Nephron progenitor cell (in vitro differentiated cells): ENCODE data around the gene BEST3.

ENCODE experiments used
- DNase-seq: peaks from one replicate; pipeline ENCODE4 v3.0.0; 2021
- H3K27ac Mint-ChIP-seq: 2 replicates; pipeline ENCODE4 v1.8.0; 2021; ENCODE audit warnings: mild to moderate bottlenecking, moderate library complexity, mixed read lengths
- H3K27me3 Mint-ChIP-seq: 2 replicates; pipeline ENCODE4 v1.8.0; 2021; ENCODE audit warnings: mild to moderate bottlenecking, low read depth, mixed read lengths; ENCODE audit not compliant: poor library complexity
- H3K36me3 Mint-ChIP-seq: 2 replicates; pipeline ENCODE4 v1.8.0; 2021; ENCODE audit warnings: low read depth, mixed read lengths
- H3K4me1 Mint-ChIP-seq: 2 replicates; pipeline ENCODE4 v1.8.0; 2021; ENCODE audit warnings: mixed read lengths
- H3K4me3 Mint-ChIP-seq: 2 replicates; pipeline ENCODE4 v1.8.0; 2021; ENCODE audit warnings: mild to moderate bottlenecking, moderate library complexity, mixed read lengths
- H3K9me3 Mint-ChIP-seq: 2 replicates; pipeline ENCODE4 v1.8.0; 2021; ENCODE audit warnings: mild to moderate bottlenecking, moderate library complexity, mixed read lengths
- CTCF ChIP-seq: fragments of 200-600 bp; sonication (generic); IDR thresholded peaks from 2 replicates; pipeline ENCODE4 v1.5.0; 2021; ENCODE audit warnings: antibody characterized with exemption

BEST3 gene

GRCh38 chr12:69708649-69709048, 9.5 kb upstream of the BEST3 start:
- Mint-ChIP-seq H3K36me3 (no peaks in the 10 kb centered on the region), H3K27me3 (peaks cover 8% of the 10 kb centered on the region), H3K4me3 (no peak overlapping the region), H3K27ac (no peak overlapping the region), H3K4me1 (no peaks in the 10 kb centered on the region), H3K9me3 (no peaks in the 10 kb centered on the region)
- no peak for DNase-seq
- peak; percentile 29 for TF ChIP-seq CTCF

GRCh38 chr12:69704357-69704756, 5.3 kb upstream of the BEST3 start:
- no peak for TF ChIP-seq CTCF
- DNase-seq, result no peak
- Mint-ChIP-seq H3K4me1 (peaks cover 8% of the 10 kb centered on the region), H3K9me3 (no peaks in the 10 kb centered on the region), H3K27me3 (peaks cover 4% of the 10 kb centered on the region), H3K36me3 (no peaks in the 10 kb centered on the region), H3K4me3 (no peak overlapping the region), H3K27ac (no peak overlapping the region)

- H3K27ac Mint-ChIP-seq, result no peak overlapping the region
- peaks cover 15% of the 10 kb centered on the region for H3K4me1 Mint-ChIP-seq
- H3K9me3 Mint-ChIP-seq, result no peaks in the 10 kb centered on the region
- TF ChIP-seq CTCF, result no peak
- H3K4me3 Mint-ChIP-seq, result no peak overlapping the region
- peaks cover 4% of the 10 kb centered on the region for H3K27me3 Mint-ChIP-seq
- no peak for DNase-seq
- no peaks in the 10 kb centered on the region for H3K36me3 Mint-ChIP-seq
Measured at GRCh38 chr12:69703146-69703642, 4.1 kb upstream of the BEST3 start.

GRCh38 chr12:69701826-69702225, 2.7 kb upstream of the BEST3 start:
- peaks cover 15% of the 10 kb centered on the region for H3K4me1 Mint-ChIP-seq
- no peak overlapping the region for H3K4me3 Mint-ChIP-seq
- no peaks in the 10 kb centered on the region for H3K9me3 Mint-ChIP-seq
- H3K27ac Mint-ChIP-seq, result no peak overlapping the region
- no peak for TF ChIP-seq CTCF
- H3K27me3 Mint-ChIP-seq, result peaks cover 4% of the 10 kb centered on the region
- H3K36me3 Mint-ChIP-seq, result no peaks in the 10 kb centered on the region
- DNase-seq, result no peak

GRCh38 chr12:69698054-69698453, 1.0 kb downstream of the BEST3 start:
- DNase-seq, result no peak
- TF ChIP-seq CTCF, result no peak
- Mint-ChIP-seq H3K4me3 (no peak overlapping the region), H3K27me3 (peaks cover 4% of the 10 kb centered on the region), H3K27ac (no peak overlapping the region), H3K36me3 (no peaks in the 10 kb centered on the region), H3K4me1 (peaks cover 14% of the 10 kb centered on the region), H3K9me3 (no peaks in the 10 kb centered on the region)

- TF ChIP-seq CTCF, result no peak
- Mint-ChIP-seq H3K36me3 (no peaks in the 10 kb centered on the region), H3K27ac (no peak overlapping the region), H3K9me3 (peaks cover 5% of the 10 kb centered on the region), H3K4me3 (no peak overlapping the region), H3K4me1 (peaks cover 12% of the 10 kb centered on the region), H3K27me3 (peaks cover 8% of the 10 kb centered on the region)
- no peak for DNase-seq
Measured at GRCh38 chr12:69694123-69694522, 5.0 kb downstream of the BEST3 start.
